ENCODE data around the gene WIPF2.

The WIPF2 gene

DNA sequence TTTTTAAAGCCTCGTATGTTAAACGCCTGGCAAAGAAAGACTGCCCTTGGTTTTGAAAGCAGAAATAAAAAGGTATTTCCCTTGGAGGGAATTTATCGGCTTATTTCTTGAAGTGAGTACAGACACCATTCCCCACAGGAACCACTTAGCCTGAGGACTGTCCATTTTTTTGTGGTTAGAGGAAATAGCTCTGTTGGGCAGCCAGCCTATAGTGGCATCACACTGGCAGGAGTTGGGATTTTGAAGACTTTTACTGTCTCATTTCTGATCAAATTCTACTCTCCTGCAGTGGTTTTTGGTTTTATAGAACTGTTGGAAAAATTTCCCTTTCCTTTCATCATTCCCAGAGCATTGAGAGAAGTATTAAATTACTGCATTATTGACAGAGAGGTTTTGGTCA, 34.5 kb downstream of the WIPF2 start:
- no peak for DNase-seq

DNA sequence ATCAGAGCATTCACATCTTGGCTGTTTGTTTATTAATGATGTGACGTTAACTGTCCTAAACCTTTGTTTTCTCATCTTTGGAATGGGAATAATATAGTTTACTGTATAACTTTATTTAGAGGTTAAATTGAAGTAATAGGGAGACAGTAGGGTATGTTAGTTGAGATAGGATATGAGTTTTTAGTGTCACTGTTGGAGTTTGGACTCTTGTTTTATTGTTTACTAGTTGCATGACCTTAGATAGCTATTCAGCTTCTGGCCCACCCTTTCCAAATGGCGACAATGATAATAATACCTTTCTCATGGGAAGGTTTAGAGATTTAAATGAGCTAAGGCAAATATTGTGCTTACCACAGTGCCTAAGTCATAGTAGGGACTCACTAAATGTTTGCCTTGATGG, 40.4 kb downstream of the WIPF2 start:
- no peak for DNase-seq

DNA sequence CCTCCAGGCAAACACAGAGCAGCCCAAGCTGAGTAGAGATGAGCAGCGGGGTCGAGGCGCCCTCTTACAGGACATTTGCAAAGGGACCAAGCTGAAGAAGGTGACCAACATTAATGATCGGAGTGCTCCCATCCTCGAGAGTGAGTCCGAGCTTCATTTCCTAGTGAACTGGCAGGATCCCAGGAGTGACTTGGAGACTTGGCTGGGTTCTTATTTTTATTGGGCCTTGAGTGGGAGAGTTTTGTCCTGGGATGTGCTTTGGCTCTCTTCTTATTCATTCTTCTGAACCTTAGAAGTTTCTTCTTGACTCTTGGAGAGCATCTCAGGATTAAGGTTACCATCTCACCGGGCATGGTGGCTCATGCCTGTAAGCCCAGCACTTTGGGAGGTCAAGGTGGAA, 41.4 kb downstream of the WIPF2 start:
- DNase-seq = no peak

DNA sequence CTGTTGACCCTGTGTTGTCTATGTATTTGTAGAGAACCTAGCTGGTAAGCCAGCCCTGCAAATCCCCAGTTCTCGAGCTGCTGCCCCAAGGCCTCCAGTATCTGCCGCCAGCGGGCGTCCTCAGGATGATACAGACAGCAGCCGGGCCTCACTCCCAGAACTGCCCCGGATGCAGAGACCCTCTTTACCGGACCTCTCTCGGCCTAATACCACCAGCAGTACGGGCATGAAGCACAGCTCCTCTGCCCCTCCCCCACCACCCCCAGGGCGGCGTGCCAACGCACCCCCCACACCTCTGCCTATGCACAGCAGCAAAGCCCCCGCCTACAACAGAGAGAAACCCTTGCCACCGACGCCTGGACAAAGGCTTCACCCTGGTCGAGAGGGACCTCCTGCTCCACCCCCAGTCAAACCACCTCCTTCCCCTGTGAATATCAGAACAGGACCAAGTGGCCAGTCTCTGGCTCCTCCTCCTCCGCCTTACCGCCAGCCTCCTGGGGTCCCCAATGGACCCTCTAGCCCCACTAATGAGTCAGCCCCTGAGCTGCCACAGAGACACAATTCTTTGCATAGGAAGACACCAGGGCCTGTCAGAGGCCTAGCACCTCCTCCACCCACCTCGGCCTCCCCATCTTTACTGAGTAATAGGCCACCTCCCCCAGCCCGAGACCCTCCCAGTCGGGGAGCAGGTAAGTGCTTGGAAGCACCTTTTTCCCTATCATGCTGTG, 45.5 kb downstream of the WIPF2 start:
- DNase-seq = no peak

DNA sequence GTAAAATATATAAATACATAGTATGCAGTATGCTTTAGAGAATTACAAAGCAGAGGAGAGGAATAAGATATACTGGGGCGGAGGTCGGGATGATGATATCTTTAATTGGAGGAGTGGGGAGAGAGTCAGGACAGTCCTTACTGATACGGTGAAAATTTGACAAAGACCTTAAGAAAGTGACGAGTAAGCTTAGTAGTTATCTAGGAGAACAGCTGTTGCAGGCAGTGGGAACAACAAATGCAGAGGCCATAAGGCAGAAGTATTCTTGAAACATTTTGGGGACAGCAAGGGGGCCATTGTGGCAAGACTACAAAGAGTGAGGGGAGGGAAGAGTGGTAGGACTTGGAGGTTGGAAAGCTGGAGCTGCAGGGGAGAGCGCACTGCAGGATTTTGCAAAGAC, 46.2 kb downstream of the WIPF2 start:
- no peak for DNase-seq

DNA sequence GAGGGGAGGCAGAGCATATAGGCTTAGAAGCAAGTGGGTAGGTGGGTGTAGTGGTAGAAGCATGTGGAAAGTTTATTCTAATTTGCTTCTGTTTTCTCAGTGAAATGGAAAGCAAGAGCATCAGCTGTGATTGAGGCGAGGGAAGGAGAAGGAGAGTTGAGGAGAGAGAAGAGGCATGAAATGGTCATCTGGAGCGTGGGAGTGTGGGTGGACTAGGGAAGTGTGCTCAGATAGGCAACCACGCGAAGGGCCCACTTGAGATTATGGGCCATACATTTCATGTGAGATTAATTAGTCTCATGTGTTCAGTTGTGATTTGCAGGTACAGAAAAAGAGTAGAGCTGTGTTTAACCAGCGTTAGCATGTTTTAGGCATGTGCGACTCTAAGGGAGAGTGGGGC, 47.8 kb downstream of the WIPF2 start:
- no peak for DNase-seq

DNA sequence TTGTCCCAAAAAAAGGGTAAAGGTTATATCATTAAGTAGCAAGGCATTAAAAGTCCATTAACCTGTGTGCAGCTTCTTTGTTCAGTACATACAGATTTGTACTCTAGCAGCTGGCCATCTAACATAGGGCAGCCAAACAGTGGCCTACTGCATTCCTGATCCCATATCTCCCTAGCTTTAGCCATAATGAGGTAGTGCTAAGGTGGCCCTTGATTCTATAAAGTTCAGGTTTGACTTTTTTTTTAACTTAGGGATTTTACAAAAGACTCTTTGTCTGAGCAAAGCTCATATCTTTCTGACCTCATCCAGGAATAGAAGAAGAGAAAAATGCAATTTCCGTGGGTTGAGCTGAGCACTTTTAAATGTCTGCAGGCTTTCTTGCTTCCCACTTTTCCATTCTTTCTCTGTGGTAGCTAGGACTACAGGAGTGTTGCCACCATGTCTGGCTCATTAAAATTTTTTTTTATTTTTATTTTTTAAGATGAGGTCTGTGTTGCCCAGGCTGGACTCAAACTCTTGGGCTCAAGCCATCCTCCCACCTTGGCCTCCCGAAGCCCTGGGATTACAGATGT, 49.1 kb downstream of the WIPF2 start:
- no peak for DNase-seq

DNA sequence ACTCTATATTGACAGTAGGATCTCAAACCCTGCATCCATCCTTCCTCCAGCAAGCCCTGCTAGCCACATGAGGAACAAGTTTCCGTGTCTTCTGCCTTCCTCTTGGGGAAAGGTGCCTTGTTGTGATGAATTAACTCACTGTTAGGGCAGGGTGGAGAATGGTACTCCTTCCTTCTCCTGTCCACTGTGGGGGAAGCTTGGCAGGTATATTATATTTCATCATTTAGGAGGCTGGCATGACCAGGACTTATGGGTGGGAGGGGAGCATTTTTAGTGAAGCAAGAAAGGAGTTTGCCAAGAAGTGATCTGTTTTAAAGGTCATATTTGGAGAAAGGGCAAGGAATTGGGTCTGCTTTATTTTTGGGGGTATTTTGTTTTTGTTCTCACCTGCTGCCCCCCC, 59.3 kb downstream of the WIPF2 start:
- DNase-seq = no peak

DNA sequence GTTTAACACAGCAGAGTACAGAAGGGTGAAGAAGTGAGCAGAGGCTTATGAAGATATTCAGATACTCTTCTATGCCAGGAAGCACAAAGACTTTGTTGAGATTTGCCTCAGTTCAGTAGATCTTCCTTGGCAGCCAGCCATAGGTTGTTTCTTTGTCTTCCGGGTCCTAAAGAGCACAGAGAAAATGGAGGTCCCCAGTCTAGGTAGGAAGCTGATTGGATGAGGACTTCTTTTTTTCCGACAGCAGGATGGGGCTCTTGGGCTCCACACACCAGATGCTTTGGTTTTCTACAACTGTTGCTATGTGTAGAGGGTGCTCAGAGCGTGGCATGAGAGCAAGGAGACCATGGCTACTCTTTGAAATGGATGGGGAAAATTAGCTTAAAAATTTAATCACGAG, 60.3 kb downstream of the WIPF2 start:
- no peak for DNase-seq

DNA sequence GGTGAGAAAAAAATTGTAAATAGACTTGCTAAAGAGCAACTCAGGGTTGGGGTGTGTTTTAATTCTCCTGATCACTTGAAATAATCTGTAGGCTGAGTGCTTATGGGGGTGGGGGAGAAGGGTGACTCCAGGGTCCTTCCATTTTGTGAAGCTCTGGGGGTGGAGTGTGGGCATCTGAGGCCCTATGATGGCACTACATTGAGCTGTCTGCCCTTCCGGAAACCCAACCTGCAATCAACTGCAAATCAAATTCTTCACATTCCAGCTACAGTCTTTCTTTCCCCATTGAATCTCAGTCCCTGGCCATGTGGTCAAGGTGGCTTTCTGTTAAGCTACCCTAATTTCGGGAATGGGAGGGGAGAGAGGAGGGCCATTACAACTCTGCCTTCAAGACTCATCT, 62.6 kb downstream of the WIPF2 start:
- no peak for DNase-seq

DNA sequence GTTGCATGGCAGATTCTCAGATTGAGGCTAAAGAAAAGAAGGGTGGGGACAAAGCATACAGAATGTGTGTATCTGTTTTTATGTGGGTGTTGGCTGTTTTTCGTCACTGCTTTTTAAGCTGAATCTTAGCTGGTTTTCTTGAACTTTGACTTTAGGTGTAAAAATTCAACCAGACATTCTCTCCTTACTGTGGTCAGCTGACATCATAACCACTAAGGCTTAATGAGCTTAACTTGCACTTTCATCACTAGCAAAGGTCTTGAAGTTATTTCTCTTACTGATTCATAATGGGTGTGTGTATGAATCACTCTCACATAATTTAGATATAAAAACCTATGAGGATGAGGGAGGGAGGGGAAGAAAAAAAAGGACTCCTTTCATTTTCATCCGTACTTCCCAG, 64.6 kb downstream of the WIPF2 start:
- DNase-seq = no peak

DNA sequence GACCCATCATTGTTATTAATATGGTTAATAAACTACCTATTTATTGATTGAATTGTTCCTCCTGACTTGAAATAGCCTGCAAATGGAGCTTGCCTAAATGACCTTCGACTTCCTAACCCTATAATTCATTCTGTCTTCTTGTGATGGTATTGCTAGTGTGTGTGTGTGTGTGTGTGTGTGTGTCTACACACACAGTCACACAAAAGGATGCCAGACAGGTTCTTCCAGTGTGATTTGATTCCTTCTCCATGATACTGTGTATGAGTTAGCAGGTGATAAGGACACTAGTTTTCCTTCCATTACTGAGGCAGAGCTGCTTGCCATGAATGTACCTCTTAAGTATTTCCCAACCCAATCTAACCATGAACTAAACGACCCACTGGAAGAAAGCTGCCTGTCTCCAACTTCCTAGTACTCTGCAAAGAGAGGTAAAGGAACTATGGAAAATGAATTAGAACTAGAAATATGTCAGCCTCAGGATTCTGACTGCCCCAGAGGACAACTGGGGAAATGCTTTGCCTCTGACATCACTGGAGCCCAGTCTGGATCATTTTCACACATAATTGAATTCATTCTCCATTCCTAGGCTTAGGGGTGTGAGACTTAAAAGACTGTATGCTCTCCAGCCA, 65.1 kb downstream of the WIPF2 start:
- no peak for DNase-seq

DNA sequence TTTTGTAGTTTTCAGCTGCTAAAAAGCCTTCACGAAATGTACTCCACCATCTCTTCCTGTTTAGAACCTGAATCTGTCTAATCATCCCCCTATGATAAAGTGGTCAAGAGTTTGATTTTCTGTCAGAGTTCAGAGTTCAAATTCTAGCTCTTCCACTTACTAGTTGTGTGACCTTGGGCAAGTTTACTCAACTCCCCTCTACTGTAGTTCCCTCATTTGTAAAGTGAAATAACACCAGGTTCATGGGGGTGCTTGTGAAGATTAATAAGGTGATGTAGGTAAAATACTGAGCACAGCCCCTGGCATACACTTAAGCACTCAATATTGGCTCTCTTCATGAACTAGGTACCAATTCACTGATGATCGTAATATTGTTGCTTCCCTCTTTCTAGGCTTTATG, 67.4 kb downstream of the WIPF2 start:
- no peak for DNase-seq

DNA sequence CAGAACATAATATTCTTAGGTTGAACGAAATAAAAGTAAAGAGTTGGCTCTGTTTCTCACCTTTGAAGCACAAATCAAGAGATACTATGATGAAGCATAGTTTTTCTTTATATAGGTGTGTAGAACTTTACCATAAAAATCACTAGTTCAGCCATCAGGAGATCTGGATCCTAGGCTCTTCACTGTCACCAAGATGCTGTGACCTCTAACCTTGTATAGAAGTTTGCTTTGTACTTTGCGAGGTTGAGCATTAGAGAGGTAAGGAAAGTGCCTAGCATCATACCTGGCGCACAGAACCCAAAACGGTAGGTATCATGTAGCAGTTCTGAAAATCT, 68.0 kb downstream of the WIPF2 start:
- DNase-seq = no peak

DNA sequence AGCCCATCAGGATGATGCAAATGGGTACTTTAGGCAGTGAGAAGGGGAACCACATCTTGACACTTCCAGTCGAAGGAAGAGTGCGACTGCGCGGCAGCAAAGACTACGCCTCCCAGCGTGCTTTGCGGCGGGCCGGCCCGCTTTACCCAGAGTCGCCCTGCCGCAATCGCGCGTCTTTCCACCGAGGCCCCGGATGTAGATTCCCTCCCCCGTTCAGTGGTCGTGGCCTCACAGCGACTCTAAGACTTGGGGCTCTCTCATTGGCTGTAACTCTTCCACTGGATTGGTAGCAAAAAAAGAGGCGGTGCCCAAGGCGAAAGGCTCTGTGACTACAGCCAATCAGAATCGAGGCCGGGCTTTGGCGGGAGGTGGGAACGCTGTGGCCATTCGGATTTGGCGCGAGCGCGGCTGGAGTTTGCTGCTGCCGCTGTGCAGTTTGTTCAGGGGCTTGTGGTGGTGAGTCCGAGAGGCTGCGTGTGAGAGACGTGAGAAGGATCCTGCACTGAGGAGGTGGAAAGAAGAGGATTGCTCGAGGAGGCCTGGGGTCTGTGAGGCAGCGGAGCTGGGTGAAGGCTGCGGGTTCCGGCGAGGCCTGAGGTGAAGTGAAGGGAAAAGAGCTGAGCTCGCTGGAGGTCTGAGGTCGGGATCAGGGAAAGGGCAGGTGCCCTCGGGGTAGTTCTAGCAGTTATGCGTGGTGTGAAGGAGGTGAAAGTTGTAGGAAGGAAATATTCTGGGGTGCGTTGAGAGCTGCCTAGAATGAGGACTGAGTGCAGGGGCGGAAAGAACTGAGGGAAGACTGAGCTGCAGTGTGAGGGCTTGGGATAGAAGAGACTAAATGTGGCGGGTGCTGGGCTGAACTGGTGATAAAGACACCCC, 68.6 kb downstream of the WIPF2 start, which contains the start of gene CDC6:
CDC6 (plus strand) TSS at position 386 of the 876 bp plus-strand sequence. CDS start 1,542 bp downstream, outside the sequence.
- peak; percentile 96 for DNase-seq

DNA sequence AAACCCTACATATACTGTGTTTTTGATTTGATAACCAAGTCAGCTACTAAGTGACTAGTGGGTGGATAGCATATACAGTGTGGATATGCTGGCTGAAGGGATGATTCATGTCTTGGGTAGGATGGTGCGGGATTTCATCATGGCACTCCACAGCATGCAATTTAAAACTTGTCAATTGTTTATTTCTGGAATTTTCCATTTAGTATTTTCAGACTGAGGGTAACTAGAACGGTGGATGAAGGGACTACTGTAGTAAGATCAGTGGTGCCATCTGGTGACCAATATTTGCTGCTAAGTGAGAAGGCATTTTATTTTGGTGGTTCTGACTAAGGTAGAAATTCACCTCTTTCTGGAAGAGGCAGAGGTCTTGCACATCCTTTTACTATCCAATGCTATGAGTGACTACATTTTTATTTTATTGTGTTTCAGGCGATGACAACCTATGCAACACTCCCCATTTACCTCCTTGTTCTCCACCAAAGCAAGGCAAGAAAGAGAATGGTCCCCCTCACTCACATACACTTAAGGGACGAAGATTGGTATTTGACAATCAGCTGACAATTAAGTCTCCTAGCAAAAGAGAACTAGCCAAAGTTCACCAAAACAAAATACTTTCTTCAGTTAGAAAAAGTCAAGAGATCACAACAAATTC, 71.7 kb downstream of the WIPF2 start:
- no peak for DNase-seq

DNA sequence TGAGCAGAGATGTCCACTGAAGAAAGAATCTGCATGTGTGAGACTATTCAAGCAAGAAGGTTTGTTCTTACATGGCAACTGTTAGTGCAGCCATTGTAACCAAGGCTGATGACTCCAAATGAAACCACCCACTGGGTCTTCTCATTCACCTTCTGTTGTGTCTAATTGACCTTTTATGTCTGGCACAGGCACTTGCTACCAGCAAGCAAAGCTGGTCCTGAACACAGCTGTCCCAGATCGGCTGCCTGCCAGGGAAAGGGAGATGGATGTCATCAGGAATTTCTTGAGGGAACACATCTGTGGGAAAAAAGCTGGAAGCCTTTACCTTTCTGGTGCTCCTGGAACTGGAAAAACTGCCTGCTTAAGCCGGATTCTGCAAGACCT, 72.2 kb downstream of the WIPF2 start:
- no peak for DNase-seq

DNA sequence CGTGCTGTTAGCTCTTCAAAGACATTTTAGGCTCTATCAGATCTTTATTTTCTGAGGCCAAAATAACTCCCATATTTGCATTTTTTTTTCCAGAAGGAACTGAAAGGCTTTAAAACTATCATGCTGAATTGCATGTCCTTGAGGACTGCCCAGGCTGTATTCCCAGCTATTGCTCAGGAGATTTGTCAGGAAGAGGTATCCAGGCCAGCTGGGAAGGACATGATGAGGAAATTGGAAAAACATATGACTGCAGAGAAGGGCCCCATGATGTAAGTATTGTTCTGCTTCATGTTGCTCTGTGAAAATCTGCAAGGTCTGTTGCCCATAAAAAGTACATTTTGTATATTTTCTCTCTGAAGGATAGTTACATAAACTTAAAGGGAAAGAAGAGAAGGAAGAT, 74.3 kb downstream of the WIPF2 start:
- DNase-seq = no peak

DNA sequence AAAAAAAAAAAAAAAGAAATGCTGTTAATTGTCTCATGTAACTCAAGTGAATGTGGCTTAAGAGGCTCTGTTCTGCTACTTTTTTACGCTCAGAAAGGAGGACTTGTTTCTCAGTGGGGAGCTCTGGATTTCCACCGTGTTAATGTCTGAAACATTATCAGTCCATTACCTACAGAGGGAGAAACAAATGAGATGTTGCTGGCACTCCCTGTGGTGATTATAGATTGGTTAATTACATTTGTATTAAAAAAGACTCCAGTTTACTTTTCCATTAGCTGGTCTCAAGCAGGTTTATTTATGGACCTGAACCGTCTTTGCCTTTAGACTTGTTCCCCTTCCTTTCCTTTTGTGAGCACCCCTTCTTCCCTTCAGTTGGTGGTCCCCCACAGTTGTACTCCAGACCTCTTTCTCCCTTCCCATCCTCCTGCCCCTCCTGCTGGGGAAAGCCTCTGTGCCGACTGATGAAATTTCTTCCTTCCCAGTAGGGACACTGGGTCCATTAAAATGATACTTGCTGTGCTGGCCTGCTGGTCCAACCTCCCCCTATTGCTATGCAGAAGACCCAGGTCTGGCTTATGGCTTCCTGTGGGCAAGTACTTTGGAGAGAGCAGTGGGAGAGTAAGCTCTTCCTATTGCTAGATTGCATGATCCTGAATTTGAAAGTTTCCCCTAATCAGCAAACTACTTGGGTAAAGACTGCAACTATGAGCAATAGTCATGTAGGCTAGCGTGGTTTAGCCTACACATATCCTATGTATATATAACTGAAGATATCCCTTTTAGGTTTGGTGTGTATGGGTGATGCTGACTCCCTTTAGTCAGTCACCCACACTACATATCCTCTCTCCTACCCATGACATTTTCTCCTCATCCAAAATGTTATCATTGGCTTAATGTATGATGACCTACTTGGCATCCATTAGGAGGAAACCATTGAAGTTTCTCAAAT, 76.7 kb downstream of the WIPF2 start:
- no peak for DNase-seq

DNA sequence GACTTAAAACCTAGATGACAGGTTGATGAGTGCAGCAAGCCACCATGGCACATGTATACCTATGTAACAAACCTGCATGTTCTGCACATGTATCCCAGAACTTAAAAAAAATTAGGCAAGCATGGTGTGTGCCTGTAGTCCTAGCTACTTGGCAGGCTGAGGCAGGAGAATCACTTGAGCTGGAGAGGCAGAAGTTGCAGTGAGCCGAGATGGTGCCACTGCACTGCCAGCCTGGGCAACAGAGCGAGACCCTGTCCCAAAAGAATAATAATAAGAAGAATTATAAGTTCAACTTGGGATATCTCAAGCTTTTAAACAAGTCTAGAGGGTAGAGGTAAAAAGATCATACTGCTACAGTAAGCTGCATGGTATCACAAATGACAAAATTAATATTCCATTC, 78.4 kb downstream of the WIPF2 start:
- DNase-seq = no peak

DNA sequence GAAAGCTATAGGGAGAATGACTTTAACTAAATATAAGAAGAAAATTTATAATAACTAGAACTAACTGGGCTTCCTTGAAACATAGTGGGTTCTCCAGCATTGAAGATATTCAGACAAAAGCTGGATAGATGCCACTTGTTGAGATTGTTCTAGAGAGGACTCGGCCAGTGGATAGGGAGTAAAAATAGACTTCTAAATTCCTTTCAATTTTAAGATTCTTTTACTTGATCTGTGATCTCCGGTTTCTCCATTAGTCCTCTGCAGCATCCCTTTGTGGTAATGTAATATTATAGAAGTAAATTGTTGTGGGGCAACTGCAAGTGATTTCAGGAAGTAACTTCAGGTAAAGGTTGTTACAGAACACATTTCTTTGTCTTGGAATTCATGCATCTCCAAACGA, 79.6 kb downstream of the WIPF2 start:
- no peak for DNase-seq
